ENCODE results near the gene PTPN13.

PTPN13 gene

GRCh38 chr4:86587381-86588140 lies 6.6 kb upstream of the PTPN13 start:
- no peak for DNase-seq (ENCODE audit: low read depth in 2 of 2)

- no peak for DNase-seq (ENCODE audit: low read depth in 2 of 2)
These were observed 1.4 kb upstream of the PTPN13 start for GRCh38 chr4:86592553-86593249.

- peak in 1 of 2 donors; percentile 1 for DNase-seq (ENCODE audit: low read depth in 2 of 2)
These were observed 677 bp downstream of the PTPN13 start for GRCh38 chr4:86594559-86595425.

GRCh38 chr4:86595426-86595805 lies 1.3 kb downstream of the PTPN13 start:
- no peak for DNase-seq (ENCODE audit: low read depth in 2 of 2)

- DNase-seq (ENCODE audit: low read depth in 2 of 2) = no peak
These were observed 2.7 kb downstream of the PTPN13 start for GRCh38 chr4:86596807-86597206.

GRCh38 chr4:86600007-86600653 lies 6.0 kb downstream of the PTPN13 start:
- no peak for DNase-seq (ENCODE audit: low read depth in 2 of 2)

- DNase-seq (ENCODE audit: low read depth in 2 of 2) = no peak
These were observed 9.3 kb downstream of the PTPN13 start for GRCh38 chr4:86603311-86603885.

- DNase-seq (ENCODE audit: low read depth in 2 of 2) = no peak
These were observed 12.7 kb downstream of the PTPN13 start for GRCh38 chr4:86606809-86607208.

GRCh38 chr4:86608757-86609375 lies 14.8 kb downstream of the PTPN13 start:
- no peak for DNase-seq (ENCODE audit: low read depth in 2 of 2)

GRCh38 chr4:86611757-86612156 lies 17.6 kb downstream of the PTPN13 start:
- DNase-seq (ENCODE audit: low read depth in 2 of 2) = no peak

GRCh38 chr4:86613734-86614133 lies 19.6 kb downstream of the PTPN13 start:
- no peak for DNase-seq (ENCODE audit: low read depth in 2 of 2)

- DNase-seq (ENCODE audit: low read depth in 2 of 2) = no peak
These were observed 20.8 kb downstream of the PTPN13 start for GRCh38 chr4:86614865-86615264.

- DNase-seq (ENCODE audit: low read depth in 2 of 2) = no peak
These were observed 21.4 kb downstream of the PTPN13 start for GRCh38 chr4:86615501-86615900.

GRCh38 chr4:86619656-86620055 lies 25.5 kb downstream of the PTPN13 start:
- DNase-seq (ENCODE audit: low read depth in 2 of 2) = no peak

- DNase-seq (ENCODE audit: low read depth in 2 of 2) = no peak
These were observed 27.3 kb downstream of the PTPN13 start for GRCh38 chr4:86621435-86621834.

GRCh38 chr4:86626066-86626465 lies 32.0 kb downstream of the PTPN13 start:
- no peak for DNase-seq (ENCODE audit: low read depth in 2 of 2)

GRCh38 chr4:86627462-86628135 lies 33.5 kb downstream of the PTPN13 start:
- no peak for DNase-seq (ENCODE audit: low read depth in 2 of 2)

GRCh38 chr4:86630629-86631028 lies 36.5 kb downstream of the PTPN13 start:
- DNase-seq (ENCODE audit: low read depth in 2 of 2) = no peak

- no peak for DNase-seq (ENCODE audit: low read depth in 2 of 2)
These were observed 37.1 kb downstream of the PTPN13 start for GRCh38 chr4:86631166-86631565.

- no peak for DNase-seq (ENCODE audit: low read depth in 2 of 2)
These were observed 39.7 kb downstream of the PTPN13 start for GRCh38 chr4:86633854-86634253.

GRCh38 chr4:86640469-86640868 lies 46.4 kb downstream of the PTPN13 start:
- DNase-seq (ENCODE audit: low read depth in 2 of 2) = no peak
